Tibial artery (tissue), 4 donors: Measurements from ENCODE around the gene CLIP3.

Source experiments
- DNase-seq, 2 donors: peaks; one replicate each; pipeline ENCODE4 v3.0.0-alpha.2; 2019
- H3K27ac ChIP-seq, 2 donors: fragments of 200-600 bp; sonication (generic) in 1 of 2; 1 replicate in 1 of 2; 2 replicates in 1 of 2; pipeline ENCODE4 v1.5.1; 2018 to 2019; ENCODE audit warnings: mild to moderate bottlenecking in 1 of 2
- H3K27me3 ChIP-seq, 2 donors: fragments of 200-600 bp; sonication (generic) in 1 of 2; one replicate each; pipeline versions ENCODE4 v1.5.1 to v1.6.0; 2016 to 2019
- H3K36me3 ChIP-seq, 3 donors: fragments of 200-600 bp; sonication (generic) in 2 of 3; one replicate each; pipeline ENCODE4 v1.5.1; 2016 to 2019; ENCODE audit warnings: mild to moderate bottlenecking in 2 of 3
- H3K4me1 ChIP-seq, 4 donors: fragments of 200-600 bp; sonication (generic) in 2 of 4; 1 replicate in 3 of 4; 2 replicates in 1 of 4; pipeline ENCODE4 v1.5.1; 2016 to 2019
- H3K4me3 ChIP-seq, 2 donors: fragments of 200-600 bp; sonication (generic) in 1 of 2; 1 replicate in 1 of 2; 2 replicates in 1 of 2; pipeline ENCODE4 v1.5.1; 2018 to 2019; ENCODE audit warnings: mild to moderate bottlenecking in 2 of 2
- H3K9me3 ChIP-seq, 3 donors: fragments of 200-600 bp; sonication (generic) in 1 of 3; one replicate each; pipeline ENCODE4 v1.5.1; 2016 to 2019
- intact Hi-C: fragments of 100-400 bp; cut with DNase I; formaldehyde crosslinking; loops from one replicate; pipeline ENCODE4 v1.15.0; 2023; ENCODE audit warnings: low total_unique reads
- TF ChIP-seq, protein P1 (sequence below), 2 experiments: fragments of 200-600 bp in 1 of 2; fragments of 450-650 bp in 1 of 2; IDR thresholded peaks; one replicate each; pipeline ENCODE4 v1.5.1; 2017 to 2019; ENCODE audit warnings: antibody characterized with exemption in 2 of 2, mild to moderate bottlenecking in 1 of 2, moderate library complexity in 1 of 2

CLIP3 gene

DNA sequence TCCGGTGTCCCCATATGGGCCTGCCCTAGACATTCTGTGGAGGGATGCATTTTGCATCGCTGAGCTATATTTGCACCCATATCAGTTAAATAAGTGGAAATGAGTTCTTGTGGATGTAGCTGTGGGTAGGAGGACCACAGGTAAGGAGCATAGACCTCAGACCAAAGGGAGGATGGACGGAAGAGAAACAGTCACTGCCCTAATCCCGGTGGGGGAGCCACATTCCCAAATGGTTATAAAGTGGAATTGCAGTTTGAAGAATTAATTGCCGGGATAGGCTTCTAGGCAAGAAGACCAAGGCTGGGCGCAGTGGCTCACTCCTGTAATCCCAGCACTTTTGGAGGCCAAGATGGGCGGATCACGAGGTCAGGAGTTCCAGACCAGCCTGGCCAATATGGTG is 35.9 kb downstream of the CLIP3 start:
- intact Hi-C loops: loop anchor here (5.0 to 10.0 kb wide), 2 partner anchors 121 to 158 kb away; partner anchors contain the start of genes COX7A1 and TBCB
- H3K4me3 ChIP-seq: no peak overlapping the region
- H3K36me3 ChIP-seq: peaks cover 6 to 27% (median 12%) of the 10 kb centered on the region in 3 donors
- peak overlapping the region; percentile 84 for H3K27ac ChIP-seq
- no peaks in the 10 kb centered on the region for H3K9me3 ChIP-seq
- peaks cover 0 to 46% (median 35%) of the 10 kb centered on the region in 4 donors for H3K4me1 ChIP-seq
- no peak for DNase-seq
- TF ChIP-seq, protein P1, sequence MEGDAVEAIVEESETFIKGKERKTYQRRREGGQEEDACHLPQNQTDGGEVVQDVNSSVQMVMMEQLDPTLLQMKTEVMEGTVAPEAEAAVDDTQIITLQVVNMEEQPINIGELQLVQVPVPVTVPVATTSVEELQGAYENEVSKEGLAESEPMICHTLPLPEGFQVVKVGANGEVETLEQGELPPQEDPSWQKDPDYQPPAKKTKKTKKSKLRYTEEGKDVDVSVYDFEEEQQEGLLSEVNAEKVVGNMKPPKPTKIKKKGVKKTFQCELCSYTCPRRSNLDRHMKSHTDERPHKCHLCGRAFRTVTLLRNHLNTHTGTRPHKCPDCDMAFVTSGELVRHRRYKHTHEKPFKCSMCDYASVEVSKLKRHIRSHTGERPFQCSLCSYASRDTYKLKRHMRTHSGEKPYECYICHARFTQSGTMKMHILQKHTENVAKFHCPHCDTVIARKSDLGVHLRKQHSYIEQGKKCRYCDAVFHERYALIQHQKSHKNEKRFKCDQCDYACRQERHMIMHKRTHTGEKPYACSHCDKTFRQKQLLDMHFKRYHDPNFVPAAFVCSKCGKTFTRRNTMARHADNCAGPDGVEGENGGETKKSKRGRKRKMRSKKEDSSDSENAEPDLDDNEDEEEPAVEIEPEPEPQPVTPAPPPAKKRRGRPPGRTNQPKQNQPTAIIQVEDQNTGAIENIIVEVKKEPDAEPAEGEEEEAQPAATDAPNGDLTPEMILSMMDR (IDR thresholded peaks at IDR 0.05): no peak
- no peaks in the 10 kb centered on the region for H3K27me3 ChIP-seq

DNA sequence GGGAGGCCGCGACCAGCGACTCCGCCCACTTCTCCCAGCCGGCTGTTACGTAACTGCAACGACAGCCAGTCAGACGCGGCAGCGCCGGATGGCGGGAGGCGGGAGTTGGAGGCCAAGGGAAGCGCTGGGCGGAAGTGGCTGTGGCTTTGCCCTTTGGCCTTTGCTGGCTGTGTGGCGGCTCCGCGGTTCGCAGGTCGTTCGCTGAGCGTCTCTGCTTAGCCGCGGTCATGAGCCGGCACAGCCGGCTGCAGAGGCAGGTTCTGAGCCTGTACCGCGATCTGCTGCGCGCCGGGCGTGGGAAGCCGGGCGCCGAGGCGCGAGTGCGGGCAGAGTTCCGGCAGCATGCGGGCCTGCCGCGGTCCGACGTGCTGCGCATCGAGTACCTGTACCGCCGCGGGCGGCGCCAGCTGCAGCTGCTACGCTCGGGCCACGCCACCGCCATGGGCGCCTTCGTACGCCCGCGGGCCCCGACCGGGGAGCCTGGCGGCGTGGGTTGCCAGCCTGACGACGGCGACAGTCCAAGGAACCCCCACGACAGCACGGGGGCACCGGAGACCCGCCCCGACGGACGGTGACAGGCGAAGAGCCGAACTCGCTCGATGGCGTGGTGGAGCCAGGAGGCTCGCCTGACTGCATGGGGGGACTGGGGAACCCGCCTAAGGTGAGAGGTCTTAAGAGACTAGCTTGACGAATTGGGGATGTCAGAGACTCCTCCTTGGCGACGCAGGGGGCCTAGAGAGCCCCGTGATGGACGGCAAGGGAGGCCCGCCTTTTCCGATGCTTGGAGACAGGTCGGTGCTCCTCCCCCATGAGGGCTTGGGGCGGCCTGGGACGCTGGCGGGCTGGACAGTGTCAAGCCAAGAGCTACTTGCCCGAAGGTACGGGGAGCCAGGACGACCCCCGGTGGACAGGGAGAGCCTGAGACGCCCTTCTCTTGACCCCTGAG is 37.4 kb downstream of the CLIP3 start, which contains the start of gene SDHAF1:
SDHAF1 (plus strand) TSS at position 141 of the 946 bp plus-strand sequence; CDS start at position 228, 87 bp downstream.
- Histone ChIP-seq H3K27me3 (no peaks in the 10 kb centered on the region), H3K27ac (peak within 1 kb of the TSS; percentile 84), H3K4me1 (peaks cover 0 to 46% (median 35%) of the 10 kb centered on the region in 4 donors), H3K36me3 (peaks cover 4 to 15% (median 6%) of the 10 kb centered on the region in 3 donors), H3K4me3 (peak within 1 kb of the TSS; percentile 78 to 91), H3K9me3 (no peaks in the 10 kb centered on the region)
- DNase-seq: peak; percentile 96 to 98
- TF ChIP-seq, protein P1 (IDR thresholded peaks at IDR 0.05): no peak
- intact Hi-C loops: loop anchor here (2.0 to 10.0 kb wide), 3 partner anchors 59 to 159 kb away; partner anchors contain the start of genes COX7A1, TBCB, THAP8 and WDR62

DNA sequence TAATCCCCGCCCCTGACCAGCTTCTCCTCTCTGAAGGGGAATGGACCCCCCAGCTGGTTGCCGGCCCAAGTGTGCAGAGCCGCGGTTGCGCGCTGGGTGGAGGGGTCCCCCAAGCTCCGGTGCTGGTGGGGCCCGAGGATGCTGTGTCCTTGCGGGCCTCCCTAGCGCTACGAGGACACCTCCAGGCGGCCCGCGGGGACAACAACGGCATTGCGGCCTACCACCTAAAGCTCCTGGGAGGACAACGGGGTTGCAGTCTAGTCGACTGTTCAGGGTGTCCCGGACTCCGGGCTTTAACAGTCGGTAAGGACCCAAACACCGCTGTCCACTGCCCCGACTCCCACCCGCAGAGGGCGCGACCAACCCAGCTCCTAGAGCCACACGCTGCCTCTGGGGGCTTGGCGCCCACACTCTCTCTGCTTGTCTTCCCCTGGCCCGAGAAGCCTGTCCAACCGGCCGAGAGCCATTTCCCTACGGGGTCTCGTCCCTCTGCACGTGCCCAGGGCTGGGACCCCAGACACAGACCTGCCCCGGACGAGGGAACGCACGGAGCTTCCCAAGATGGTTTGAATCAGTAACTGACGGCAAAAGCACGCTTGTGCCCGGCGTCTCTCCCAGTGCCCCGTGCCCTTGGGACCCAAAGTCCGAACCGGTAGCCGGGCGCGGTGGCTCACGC is 38.6 kb downstream of the CLIP3 start:
- H3K27ac ChIP-seq: peak overlapping the region; percentile 84
- peak overlapping the region; percentile 78 to 91 for H3K4me3 ChIP-seq

DNA sequence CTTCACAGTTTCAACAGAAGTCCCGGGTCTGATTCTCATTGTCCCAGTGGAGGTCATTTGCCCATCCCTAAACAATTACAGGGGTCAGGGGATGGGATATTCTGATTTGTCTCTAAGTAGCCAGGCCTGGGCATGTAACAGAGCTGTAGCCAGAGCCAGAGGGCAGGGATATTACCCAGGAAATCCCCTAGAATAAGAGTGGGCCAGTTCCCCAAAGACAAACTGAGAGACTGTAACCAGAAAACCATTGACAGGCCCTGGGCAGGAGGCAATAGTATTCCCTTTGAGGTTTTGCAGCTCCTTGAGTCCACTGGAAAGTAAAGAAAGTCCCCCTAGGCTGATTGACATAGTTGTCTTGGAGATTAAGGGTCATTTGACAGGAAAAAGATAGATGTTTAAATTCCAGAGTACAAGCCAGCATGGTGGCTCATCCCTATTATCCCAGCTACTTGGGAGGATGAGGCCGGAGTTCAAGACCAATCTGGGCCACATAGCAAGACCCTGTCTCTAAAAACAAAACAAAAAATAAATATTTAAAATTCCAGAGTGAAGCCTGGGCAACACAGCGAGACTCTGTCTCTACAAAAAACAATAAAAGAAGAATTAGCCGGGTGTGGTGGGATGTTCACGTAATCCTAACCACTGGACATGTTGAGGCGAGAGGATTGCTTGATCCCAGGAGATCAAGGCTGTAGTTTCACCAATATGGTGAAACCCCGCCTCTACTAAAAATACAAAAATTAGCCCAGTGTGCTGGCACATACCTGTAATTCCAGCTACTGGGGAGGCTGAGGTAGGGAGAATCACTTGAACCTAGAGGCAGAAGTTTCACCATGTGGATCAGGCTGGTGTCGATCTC is 39.5 kb downstream of the CLIP3 start:
- H3K36me3 ChIP-seq: peaks cover 0 to 10% (median 2%) of the 10 kb centered on the region in 3 donors
- H3K4me1 ChIP-seq: peaks cover 0 to 33% (median 27%) of the 10 kb centered on the region in 4 donors
- intact Hi-C loops: loop anchor here (10.0 kb wide), 1 partner anchor 162 kb away; the partner anchor contains the start of gene COX7A1
- no peak overlapping the region for H3K4me3 ChIP-seq
- TF ChIP-seq, protein P1 (IDR thresholded peaks at IDR 0.05): no peak
- no peaks in the 10 kb centered on the region for H3K9me3 ChIP-seq
- H3K27me3 ChIP-seq: peaks cover 0 to 11% of the 10 kb centered on the region in 2 donors
- no peak for DNase-seq
- no peak overlapping the region for H3K27ac ChIP-seq

More for the DNA sequence above, 38.6 kb downstream of the CLIP3 start:
- TF ChIP-seq, protein P1 (IDR thresholded peaks at IDR 0.05): no peak
- Histone ChIP-seq H3K36me3 (peaks cover 0 to 15% (median 6%) of the 10 kb centered on the region in 3 donors), H3K27me3 (peaks cover 0 to 5% of the 10 kb centered on the region in 2 donors), H3K9me3 (no peaks in the 10 kb centered on the region), H3K4me1 (peaks cover 0 to 39% (median 30%) of the 10 kb centered on the region in 4 donors)
- no peak for DNase-seq
- intact Hi-C loops: loop anchor here (2.0 to 10.0 kb wide), 2 partner anchors 61 to 161 kb away; partner anchors contain the start of genes COX7A1, THAP8 and WDR62
